Osteoblast (primary cell): ENCODE measurements around the gene ZNF496. TPM values are rescaled to one million over a fixed set of nuclear protein-coding genes. Genes with fewer than 3 reads are reported as not detected.

Experiments
- DNase-seq: peaks from one replicate; pipeline ENCODE4 v3.0.0; 2011; ENCODE audit warnings: low spot score, mixed read lengths; ENCODE audit not compliant: insufficient read length; ENCODE audit errors: missing footprints
- H2AFZ ChIP-seq: 2 replicates; pipeline ENCODE4 v1.6.0; 2011; ENCODE audit warnings: mild to moderate bottlenecking, low read length
- H3K27ac ChIP-seq: 2 replicates; pipeline ENCODE4 v1.5.1; 2011; ENCODE audit warnings: mild to moderate bottlenecking, low read depth, low read length, moderate library complexity
- H3K27me3 ChIP-seq: 2 replicates; pipeline ENCODE4 v1.6.0; 2012; ENCODE audit warnings: mild to moderate bottlenecking, control low read depth, inconsistent platforms, low read length, moderate library complexity; ENCODE audit not compliant: insufficient read depth
- H3K36me3 ChIP-seq: 2 replicates; pipeline ENCODE4 v1.5.1; 2011; ENCODE audit warnings: mild to moderate bottlenecking, low read length, control low read depth, moderate library complexity; ENCODE audit not compliant: insufficient read depth
- H3K4me1 ChIP-seq: 2 replicates; pipeline ENCODE4 v1.5.1; 2011; ENCODE audit warnings: mild to moderate bottlenecking, low read length, control low read depth, moderate library complexity; ENCODE audit not compliant: insufficient read depth
- H3K4me2 ChIP-seq: 2 replicates; pipeline ENCODE4 v1.6.0; 2011; ENCODE audit warnings: mild to moderate bottlenecking, low read length; ENCODE audit not compliant: insufficient read depth
- H3K4me3 ChIP-seq: fragments of 200-600 bp; sonication (generic); 3 replicates; pipeline ENCODE4 v1.5.1; 2012; ENCODE audit warnings: mild to moderate bottlenecking, low read length, inconsistent platforms; ENCODE audit not compliant: insufficient read depth
- H3K79me2 ChIP-seq: 2 replicates; pipeline ENCODE4 v1.6.0; 2012; ENCODE audit warnings: mild to moderate bottlenecking, low read length, control low read depth, inconsistent platforms; ENCODE audit not compliant: insufficient read depth
- H3K9me3 ChIP-seq: 2 replicates; pipeline ENCODE4 v1.5.1; 2011; ENCODE audit warnings: low read depth, low read length, control low read depth
- H4K20me1 ChIP-seq: 2 replicates; pipeline ENCODE4 v1.6.0; 2012; ENCODE audit warnings: mild to moderate bottlenecking, low read length, control low read depth; ENCODE audit not compliant: insufficient read depth
- total RNA-seq: library from RNA; depleted of rRNA; stranded (reverse); fragments of >200 nt; gene quantifications from 2 replicates; pipeline ENCODE4 v1.2.3, GENCODE V29; 2012
- TF ChIP-seq, protein P1 (sequence below): IDR thresholded peaks from 2 replicates; pipeline ENCODE4 v1.5.1; 2011; ENCODE audit warnings: mild to moderate bottlenecking, low read depth, low read length, moderate library complexity; ENCODE audit errors: extremely low read depth

Gene ZNF496
- total RNA-seq, 1 donor: 29.3 TPM

DNA sequence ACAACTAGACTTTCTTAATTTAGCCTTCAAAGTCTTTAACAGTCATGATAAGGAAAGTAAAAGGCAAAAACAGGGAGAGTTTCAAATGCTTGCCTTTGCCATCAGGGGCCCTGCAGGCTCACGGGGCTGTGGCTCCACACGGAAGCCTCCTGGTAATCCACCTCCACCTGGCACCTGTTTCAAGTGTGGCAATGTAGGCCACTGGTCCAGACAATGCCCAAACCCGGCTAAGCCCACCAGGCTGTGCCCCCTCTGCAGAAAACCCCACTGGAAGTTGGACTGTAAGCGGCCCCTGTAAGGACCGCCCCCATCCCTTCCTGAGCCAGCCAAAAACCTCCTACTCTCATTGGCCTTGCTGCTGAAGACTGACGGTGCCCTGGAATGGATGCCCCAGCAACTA is 43.3 kb downstream of the ZNF496 start:
- no peaks in the 10 kb centered on the region for H3K36me3 ChIP-seq
- H3K4me2 ChIP-seq: no peak overlapping the region
- H4K20me1 ChIP-seq: no peaks in the 10 kb centered on the region
- TF ChIP-seq, protein P1, sequence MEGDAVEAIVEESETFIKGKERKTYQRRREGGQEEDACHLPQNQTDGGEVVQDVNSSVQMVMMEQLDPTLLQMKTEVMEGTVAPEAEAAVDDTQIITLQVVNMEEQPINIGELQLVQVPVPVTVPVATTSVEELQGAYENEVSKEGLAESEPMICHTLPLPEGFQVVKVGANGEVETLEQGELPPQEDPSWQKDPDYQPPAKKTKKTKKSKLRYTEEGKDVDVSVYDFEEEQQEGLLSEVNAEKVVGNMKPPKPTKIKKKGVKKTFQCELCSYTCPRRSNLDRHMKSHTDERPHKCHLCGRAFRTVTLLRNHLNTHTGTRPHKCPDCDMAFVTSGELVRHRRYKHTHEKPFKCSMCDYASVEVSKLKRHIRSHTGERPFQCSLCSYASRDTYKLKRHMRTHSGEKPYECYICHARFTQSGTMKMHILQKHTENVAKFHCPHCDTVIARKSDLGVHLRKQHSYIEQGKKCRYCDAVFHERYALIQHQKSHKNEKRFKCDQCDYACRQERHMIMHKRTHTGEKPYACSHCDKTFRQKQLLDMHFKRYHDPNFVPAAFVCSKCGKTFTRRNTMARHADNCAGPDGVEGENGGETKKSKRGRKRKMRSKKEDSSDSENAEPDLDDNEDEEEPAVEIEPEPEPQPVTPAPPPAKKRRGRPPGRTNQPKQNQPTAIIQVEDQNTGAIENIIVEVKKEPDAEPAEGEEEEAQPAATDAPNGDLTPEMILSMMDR: no peak
- H3K4me3 ChIP-seq: no peak overlapping the region
- H3K4me1 ChIP-seq: peaks cover 4% of the 10 kb centered on the region
- DNase-seq: no peak
- H3K27ac ChIP-seq: no peak overlapping the region
- no peaks in the 10 kb centered on the region for H3K9me3 ChIP-seq
- peaks cover 7% of the 10 kb centered on the region for H3K27me3 ChIP-seq
- H3K79me2 ChIP-seq: no peaks in the 10 kb centered on the region
- H2AFZ ChIP-seq: no peak overlapping the region

DNA sequence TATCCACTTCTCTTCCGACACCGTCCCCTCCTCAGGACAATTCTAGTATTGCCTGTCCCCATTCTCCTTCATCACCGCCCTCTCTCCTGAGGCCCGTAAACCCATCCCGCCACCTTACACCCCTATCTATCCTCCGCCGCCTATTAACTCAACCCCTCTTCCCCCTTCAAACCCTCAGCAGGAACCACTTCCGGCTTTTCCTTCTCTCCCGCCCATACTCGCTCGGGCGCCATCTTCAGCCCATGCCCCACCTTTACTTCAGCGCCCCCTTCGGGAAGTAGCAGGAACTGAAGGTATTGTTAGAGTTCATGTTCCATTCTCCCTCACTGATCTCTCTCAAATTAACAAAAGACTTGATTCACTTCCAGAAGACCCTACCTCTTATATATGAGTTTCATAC is 44.2 kb downstream of the ZNF496 start:
- Histone ChIP-seq H3K36me3 (no peaks in the 10 kb centered on the region), H3K4me1 (no peaks in the 10 kb centered on the region), H4K20me1 (no peaks in the 10 kb centered on the region), H3K9me3 (no peaks in the 10 kb centered on the region), H3K4me3 (no peak overlapping the region), H2AFZ (no peak overlapping the region), H3K4me2 (no peak overlapping the region), H3K27ac (no peak overlapping the region), H3K27me3 (peaks cover 7% of the 10 kb centered on the region), H3K79me2 (no peaks in the 10 kb centered on the region)
- no peak for DNase-seq
- TF ChIP-seq, protein P1: no peak

- H3K4me3 ChIP-seq: no peak overlapping the region
- no peak overlapping the region for H3K27ac ChIP-seq
- no peak overlapping the region for H3K4me2 ChIP-seq
- no peaks in the 10 kb centered on the region for H3K79me2 ChIP-seq
- H2AFZ ChIP-seq: no peak overlapping the region
- DNase-seq: no peak
- no peaks in the 10 kb centered on the region for H3K4me1 ChIP-seq
- TF ChIP-seq, protein P1: no peak
- no peaks in the 10 kb centered on the region for H4K20me1 ChIP-seq
- H3K9me3 ChIP-seq: no peaks in the 10 kb centered on the region
- no peaks in the 10 kb centered on the region for H3K36me3 ChIP-seq
- H3K27me3 ChIP-seq: no peaks in the 10 kb centered on the region
Measured at GRCh38 chr1:247286134-247286670, 45.5 kb downstream of the ZNF496 start.

- no peak overlapping the region for H3K4me2 ChIP-seq
Measured at GRCh38 chr1:247281001-247281574, 50.6 kb downstream of the ZNF496 start.

More at GRCh38 chr1:247281001-247281574, 50.6 kb downstream of the ZNF496 start:
- Histone ChIP-seq H4K20me1 (no peaks in the 10 kb centered on the region), H3K4me3 (no peak overlapping the region), H3K4me1 (no peaks in the 10 kb centered on the region), H3K36me3 (no peaks in the 10 kb centered on the region), H3K9me3 (no peaks in the 10 kb centered on the region), H3K27me3 (no peaks in the 10 kb centered on the region), H2AFZ (no peak overlapping the region), H3K79me2 (no peaks in the 10 kb centered on the region), H3K27ac (no peak overlapping the region)
- TF ChIP-seq, protein P1: no peak
- no peak for DNase-seq
